ENCODE results near the gene TAS2R31.
"Not testable (repeated sequence)": the region's sequence is repeated elsewhere in the genome, so short reads cannot be mapped to it uniquely, and the experiment has no call there.

Gene TAS2R31, protein sequence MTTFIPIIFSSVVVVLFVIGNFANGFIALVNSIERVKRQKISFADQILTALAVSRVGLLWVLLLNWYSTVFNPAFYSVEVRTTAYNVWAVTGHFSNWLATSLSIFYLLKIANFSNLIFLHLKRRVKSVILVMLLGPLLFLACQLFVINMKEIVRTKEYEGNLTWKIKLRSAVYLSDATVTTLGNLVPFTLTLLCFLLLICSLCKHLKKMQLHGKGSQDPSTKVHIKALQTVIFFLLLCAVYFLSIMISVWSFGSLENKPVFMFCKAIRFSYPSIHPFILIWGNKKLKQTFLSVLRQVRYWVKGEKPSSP

DNA sequence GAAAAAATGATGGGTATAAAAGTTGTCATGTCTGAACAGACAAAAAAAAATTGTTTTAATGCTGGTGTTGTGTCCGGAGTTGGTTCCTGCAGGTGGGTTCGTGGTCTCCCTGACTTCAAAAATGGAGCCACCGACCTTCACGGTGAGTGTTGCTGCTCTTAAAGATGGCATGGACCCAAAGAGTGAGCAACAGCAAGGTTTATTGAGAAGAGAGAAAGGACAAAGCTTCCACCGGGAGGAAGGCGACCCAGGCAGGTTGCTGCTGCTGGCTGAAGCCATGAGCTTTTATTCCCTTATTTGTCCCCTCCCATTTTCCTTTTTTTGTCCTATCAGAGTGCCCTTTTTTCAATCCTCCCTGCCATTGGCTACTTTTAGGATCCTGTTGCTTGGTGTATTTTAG, at the start of gene TAS2R31:
TAS2R31 (minus strand) TSS at position 101 of the 400 bp plus-strand sequence; CDS start at position 29, 72 bp downstream.
- in situ Hi-C loops (cut with HindIII; ENCODE audit: low sequenced_read_pairs): no loop called here

- in situ Hi-C loops (cut with HindIII; ENCODE audit: low sequenced_read_pairs): no loop called here
These were observed 47.0 kb upstream of the TAS2R31 start for GRCh38 chr12:11078246-11078645.

DNA sequence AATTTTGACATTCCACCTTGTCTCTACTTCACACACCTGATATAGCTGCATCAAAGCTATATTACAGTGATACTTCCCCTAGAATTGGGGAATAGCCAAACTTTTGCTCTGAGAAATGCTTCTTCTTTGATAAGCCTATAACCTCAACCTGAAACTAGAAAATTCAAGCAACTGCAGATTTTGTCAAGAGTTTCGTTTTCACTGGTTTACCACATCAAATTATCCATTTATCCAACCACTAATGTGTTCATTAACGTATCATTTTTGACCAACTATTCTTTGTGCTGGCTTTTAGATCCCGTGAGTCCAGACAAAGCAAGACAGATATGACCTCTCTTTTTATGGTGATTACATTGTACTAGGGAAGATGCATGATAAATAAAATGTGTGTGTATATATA, 44.4 kb upstream of the TAS2R31 start:
- in situ Hi-C loops (cut with HindIII; ENCODE audit: low sequenced_read_pairs): no loop called here

GRCh38 chr12:11071414-11071813, 40.2 kb upstream of the TAS2R31 start:
- in situ Hi-C loops (cut with HindIII; ENCODE audit: low sequenced_read_pairs): no loop called here

GRCh38 chr12:11070999-11071398, 39.8 kb upstream of the TAS2R31 start:
- in situ Hi-C loops (cut with HindIII; ENCODE audit: low sequenced_read_pairs): no loop called here

GRCh38 chr12:11069854-11070365, 38.7 kb upstream of the TAS2R31 start:
- in situ Hi-C loops (cut with HindIII; ENCODE audit: low sequenced_read_pairs): no loop called here

DNA sequence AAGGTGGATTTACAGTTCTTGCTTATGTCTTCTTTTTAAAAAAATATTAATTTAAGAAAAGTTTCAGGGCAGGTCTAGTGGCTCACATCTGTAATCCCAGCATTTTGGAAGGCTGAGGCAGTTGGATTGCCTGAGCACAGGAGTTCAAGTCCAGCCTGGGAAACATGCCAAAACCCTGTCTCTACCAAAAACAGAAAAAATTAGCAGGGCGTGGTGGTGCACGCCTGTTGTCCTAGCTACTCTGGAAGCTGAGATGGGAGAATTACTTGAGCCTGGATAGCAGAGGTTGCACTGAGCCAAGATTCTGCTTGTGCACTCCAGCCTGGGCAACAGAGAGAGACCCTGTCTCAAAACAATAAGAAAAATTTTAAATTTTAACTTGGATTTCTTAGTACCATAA, 36.3 kb upstream of the TAS2R31 start:
- in situ Hi-C loops (cut with HindIII; ENCODE audit: low sequenced_read_pairs): no loop called here

GRCh38 chr12:11062194-11062593, 31.0 kb upstream of the TAS2R31 start, which contains the start of gene TAS2R46:
Gene TAS2R46 (minus strand): TSS chr12:11062294. CDS start chr12:11062294, 0 bp downstream.
- in situ Hi-C loops (cut with HindIII; ENCODE audit: low sequenced_read_pairs): not testable (repeated sequence)

- in situ Hi-C loops (cut with HindIII; ENCODE audit: low sequenced_read_pairs): no loop called here
These were observed 28.6 kb upstream of the TAS2R31 start for GRCh38 chr12:11059784-11060183.

DNA sequence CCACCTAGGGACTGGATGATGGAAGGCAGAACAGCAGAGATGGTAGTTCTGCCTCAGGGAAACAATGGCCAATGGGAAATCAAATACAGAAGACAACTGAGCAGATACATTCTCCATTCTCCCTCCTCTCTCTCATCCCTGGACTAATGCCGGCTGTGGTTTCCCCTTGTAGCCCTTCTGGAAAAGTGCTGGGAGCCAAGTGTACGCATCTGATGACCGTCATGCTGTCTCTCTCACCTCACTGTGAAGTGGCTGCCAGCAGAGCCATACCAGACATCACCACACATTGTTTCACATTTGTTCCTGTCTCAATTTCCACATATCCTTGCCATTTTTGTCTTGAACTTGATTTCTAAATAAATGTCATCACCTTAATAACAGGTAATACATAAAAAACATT, 27.8 kb upstream of the TAS2R31 start:
- in situ Hi-C loops (cut with HindIII; ENCODE audit: low sequenced_read_pairs): no loop called here

DNA sequence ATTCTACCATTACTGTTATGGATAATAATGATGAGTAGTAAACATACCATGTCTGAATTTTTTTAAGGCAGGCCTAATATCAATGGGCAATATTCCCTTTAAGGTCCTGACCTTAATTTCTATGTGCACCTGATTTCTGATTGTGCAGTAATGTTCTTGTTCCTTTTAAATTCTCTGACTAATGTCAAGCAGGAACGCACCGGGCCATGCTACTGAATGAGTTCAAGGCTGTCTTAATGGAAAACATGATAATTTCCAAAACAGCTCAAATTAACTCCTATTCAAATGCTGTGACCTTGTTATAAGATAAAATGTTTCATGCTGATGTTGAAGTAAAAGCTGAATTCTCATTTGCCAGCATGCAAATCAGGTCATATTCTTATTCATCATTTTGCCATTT, 24.1 kb upstream of the TAS2R31 start:
- in situ Hi-C loops (cut with HindIII; ENCODE audit: low sequenced_read_pairs): no loop called here

DNA sequence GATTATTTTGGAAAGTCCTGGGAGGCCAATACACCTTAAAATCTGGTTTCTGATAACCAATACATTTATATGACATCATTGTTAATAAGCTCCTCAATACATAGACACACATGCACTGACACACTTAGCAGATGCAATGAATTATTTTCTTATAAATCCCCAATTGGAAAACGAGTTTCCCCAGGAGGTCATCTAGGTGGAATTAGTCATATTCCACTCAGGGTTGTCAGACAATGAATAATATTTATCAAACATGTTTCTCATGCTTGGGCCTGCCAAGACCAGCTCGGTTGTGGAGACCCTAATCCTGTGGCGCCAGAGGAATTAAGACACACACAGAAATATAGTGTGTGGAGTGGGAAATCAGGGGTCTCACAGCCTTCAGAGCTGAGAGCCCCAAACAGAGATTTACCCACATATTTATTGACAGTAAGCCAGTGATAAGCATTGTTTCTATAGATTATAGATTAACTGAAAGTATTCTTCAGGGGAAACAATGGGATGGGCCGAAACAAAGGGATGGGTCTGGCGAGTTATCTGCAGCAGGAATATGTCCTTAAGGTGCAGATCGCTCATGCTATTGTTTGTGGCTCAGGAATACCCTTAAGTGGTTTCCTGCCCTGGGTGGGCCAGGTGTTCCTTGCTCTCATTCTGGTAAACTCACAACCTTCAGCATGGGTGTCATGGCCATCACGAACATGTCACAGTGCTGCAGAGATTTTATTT, 18.8 kb upstream of the TAS2R31 start:
- in situ Hi-C loops (cut with HindIII; ENCODE audit: low sequenced_read_pairs): not testable (repeated sequence)

DNA sequence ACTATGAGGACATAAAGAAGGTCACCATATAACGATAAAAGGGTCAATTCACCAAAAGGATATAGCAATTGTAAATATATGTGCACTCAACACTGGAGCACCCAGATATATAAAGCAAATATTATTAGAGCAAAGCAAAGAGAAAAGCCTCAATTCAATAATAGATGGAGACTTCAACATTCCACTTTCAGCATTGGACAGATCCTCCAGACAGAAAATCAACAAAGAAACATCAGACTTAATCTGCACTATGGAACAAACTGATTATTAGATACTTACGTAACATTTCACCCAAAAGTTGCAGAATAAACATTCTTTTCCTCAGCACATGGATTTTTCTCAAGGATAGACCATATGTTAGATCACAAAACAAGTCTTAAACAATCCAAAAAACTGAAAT, 10.2 kb upstream of the TAS2R31 start:
- in situ Hi-C loops (cut with HindIII; ENCODE audit: low sequenced_read_pairs): not testable (repeated sequence)

DNA sequence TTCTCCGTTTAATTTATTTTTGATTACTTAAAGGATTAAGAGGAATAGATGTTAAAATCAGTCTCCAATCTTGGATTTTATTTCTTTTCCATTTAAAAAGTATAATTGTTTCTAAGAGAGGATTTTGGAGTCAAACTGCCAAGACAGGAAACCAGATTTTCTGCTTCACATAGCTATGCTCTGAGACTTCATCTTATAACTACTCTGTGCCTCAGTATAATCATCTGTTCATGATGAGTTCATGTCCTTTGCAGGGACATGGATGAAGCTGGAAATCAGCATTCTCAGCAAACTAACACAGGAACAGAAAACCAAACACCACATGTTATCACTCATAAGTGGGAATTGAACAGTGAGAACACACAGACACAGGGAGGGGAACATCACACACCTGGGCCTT, 9.0 kb upstream of the TAS2R31 start:
- in situ Hi-C loops (cut with HindIII; ENCODE audit: low sequenced_read_pairs): no loop called here

DNA sequence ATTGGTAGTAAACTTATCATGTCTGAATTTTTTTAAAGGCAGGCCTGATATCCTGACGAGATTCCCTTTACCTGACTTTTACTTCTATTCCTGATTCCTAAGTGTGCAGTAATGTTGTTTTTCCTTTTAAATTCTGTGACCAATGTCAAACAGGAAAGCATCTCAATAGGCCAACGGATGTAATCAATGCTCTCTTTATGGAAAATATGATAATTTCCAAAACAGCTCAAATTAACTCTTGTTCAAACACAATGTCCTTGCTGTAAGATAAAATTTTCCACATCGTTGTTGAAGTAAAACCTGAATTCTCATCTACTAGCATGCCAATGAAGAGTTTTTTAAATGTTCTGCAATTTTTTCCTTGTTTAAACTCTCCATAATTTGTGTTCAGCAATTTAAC, 8.0 kb upstream of the TAS2R31 start:
- in situ Hi-C loops (cut with HindIII; ENCODE audit: low sequenced_read_pairs): no loop called here

GRCh38 chr12:11033959-11034358, 2.8 kb upstream of the TAS2R31 start:
- in situ Hi-C loops (cut with HindIII; ENCODE audit: low sequenced_read_pairs): not testable (repeated sequence)

DNA sequence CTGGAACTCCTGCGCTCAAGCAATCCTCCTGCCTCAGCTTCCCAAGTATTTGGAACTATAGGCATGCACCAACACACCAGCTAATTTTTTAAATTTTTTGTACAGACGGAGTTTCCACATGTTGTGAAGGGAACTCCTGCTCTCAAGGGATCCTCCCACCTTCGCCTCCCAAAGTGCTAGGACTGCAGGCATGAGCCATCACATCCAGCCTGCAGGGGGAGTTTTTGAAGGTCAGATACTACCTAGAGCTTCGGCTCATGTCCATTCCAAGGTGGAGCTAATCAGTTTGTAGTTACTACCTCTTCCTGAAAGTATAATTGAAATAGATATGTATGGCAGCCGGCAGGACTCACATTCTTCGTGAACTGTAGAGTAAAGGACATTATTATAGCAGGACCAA, 5.1 kb downstream of the TAS2R31 start:
- in situ Hi-C loops (cut with HindIII; ENCODE audit: low sequenced_read_pairs): no loop called here

DNA sequence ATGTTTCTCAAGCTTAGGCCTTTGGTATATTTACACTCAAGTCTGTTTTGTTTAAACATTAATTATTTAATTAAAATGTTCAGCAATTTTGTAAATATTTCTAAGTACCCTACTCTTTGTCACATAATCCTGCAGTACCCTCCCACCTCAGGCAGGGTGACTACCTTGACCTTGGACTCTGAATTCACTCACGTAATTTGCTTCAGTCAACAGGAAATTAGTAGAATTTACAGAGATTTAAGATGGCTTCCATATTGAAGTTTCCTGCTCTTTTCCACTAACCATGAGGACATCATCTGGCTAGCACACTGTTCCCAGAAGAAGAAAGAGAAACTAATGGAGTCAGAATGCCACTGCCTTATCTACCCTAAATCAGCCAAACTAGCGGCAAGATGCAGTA, 7.8 kb downstream of the TAS2R31 start:
- in situ Hi-C loops (cut with HindIII; ENCODE audit: low sequenced_read_pairs): no loop called here

DNA sequence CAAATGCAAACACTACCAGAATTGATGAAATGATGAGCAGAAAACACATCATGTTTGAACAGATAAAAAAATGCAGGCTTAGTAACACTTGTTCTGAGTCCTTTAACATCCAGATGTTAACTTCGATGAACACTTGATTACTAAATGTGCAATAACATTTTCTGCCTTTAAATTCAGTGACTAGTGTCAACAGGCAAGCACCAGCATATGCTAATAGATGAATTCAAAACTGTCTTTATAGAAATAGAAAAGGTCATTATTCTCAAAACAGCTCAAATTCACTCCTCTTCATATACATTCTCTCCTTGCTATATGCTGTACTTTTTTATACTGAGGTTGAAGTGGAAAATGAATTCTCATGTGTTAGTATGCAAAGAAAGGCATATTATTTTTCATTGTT, 8.7 kb downstream of the TAS2R31 start, which contains the start of gene TAS2R19:
TAS2R19 (minus strand) TSS at position 101 of the 400 bp plus-strand sequence; CDS start at position 52, 49 bp downstream.
- in situ Hi-C loops (cut with HindIII; ENCODE audit: low sequenced_read_pairs): no loop called here

DNA sequence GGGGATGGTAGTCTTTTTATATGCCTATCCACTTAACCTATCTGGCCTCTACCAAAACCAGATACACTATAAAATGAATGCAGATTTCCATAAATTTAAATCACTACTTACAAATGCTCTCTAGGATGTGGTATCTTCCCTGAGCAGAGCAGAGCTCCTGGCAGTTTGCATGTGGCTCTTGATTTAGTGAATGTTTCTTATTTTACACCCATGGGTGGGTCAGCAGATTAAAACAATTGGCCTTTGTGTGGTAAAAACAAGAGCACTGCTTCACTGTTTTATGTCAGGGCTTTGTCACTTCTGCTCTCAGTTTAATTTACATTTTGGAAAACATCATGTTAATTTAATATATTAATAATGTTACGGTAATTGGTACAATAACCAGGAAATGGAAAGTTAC, 14.3 kb downstream of the TAS2R31 start:
- in situ Hi-C loops (cut with HindIII; ENCODE audit: low sequenced_read_pairs): no loop called here

- in situ Hi-C loops (cut with HindIII; ENCODE audit: low sequenced_read_pairs): no loop called here
These were observed 15.3 kb downstream of the TAS2R31 start for GRCh38 chr12:11015775-11016430.
